SKM-1 (cell line): ENCODE data around the gene HOXD1.
A peak's percentile ranks its signal among the peaks of the same experiment; 100 is the strongest.

ENCODE experiments used
- DNase-seq: peaks from one replicate; lab custom pipeline; 2025; ENCODE audit not compliant: unreplicated experiment; lab: John Stamatoyannopoulos, UW

The HOXD1 gene

GRCh38 chr2:176187899-176188773 is at the start of gene HOXD1:
Gene HOXD1, plus strand, starts transcription at chr2:176188668. Its CDS starts 134 bp downstream, at chr2:176188802.
- DNase-seq: no peak

GRCh38 chr2:176138923-176139660 is 49.4 kb upstream of the HOXD1 start:
- DNase-seq: no peak

GRCh38 chr2:176139661-176140512 is 48.6 kb upstream of the HOXD1 start:
- no peak for DNase-seq

- peak; percentile 26 for DNase-seq
These were observed 47.8 kb upstream of the HOXD1 start for GRCh38 chr2:176140513-176141317.

- no peak for DNase-seq
These were observed 46.2 kb upstream of the HOXD1 start for GRCh38 chr2:176142281-176142680.

DNA sequence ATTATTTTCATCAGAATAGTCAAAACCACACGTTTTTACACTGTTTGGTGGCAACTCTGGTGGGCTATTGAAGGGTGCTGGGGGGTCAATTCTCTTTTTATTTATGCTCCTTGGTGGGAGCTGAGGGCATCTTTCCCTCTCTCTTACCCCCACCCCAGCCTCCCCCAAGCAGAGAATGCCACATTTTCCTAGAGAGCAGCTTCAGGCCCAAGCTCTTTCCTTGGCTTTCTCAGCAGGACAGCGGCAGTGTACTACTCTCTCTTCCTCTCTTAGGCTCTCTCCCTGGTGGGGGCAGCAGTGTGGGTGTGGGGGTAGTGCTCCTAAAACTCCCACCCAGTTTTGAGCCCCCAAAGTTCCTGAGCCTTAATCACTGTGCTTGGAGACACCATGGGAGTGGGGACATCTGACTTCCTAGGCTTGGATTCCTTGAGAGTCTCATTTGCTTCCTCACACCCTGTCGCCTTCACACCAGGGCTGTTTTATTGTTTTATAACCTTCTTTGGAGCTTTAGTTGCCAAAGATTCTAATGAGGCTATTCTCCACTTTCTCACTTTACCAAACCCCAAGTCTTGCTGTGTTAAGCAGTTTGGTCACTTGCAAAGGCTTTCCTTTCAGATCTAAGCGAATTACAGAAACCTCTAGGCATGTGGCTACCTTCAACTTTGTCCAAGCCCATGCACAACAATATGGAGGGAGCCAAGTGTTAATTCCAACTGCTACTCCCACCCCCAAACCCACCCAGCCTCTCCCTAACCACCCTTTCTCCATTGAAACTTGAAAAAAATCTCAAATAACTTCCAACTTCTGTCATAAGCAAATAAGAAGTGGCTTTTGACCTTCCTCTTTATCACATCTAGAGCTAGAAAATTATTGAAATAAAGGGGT is 43.1 kb upstream of the HOXD1 start:
- no peak for DNase-seq

- no peak for DNase-seq
These were observed 42.4 kb upstream of the HOXD1 start for GRCh38 chr2:176146101-176146500.

DNA sequence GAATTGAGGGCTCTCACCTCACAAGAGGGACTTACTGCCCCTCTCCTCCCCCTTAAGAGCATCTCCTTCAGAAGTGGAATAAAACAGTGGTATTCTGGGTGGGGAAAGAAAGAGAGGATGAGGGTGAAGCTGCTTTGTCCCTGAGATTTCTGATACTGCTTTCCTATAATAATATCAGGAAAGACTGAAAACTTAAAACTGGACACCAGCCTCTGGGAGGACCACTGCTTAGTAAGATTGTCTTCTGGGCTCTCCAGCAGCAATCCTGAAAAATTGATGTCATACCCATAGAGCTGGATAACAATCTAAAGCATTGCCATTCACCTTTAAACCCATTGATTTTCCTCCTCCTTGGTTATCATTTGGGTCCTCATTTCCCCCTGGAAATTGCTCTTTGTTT is 41.8 kb upstream of the HOXD1 start:
- DNase-seq: no peak

DNA sequence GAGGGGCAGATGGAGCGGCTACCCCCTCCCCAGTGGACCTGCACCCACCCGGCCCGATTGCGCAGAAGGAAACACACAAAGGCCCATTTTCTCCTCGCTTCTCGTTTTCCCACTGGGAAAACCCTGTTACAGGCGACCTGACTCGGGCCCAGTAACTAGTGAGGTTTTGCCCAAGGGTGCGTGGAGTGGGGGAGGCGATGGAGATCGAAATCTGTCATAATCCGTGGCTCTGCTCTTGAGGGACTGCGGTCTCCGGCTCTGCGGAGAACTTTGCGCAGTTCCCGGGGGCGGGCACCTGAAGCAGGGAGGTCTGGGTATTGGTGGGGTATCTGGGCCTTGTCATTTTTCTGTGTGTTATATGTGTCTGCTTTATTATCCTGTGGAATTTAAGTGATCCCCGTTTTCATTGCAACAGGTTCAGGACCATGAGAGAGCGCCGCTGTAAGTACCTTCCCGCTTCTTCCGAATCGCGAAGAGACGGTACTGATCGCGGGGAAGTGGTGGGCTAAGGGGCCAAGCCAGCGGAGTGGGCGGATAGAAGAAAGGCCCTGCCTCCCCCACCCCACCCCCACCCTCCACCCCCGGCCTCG is 41.2 kb upstream of the HOXD1 start:
- no peak for DNase-seq

- no peak for DNase-seq
These were observed 40.5 kb upstream of the HOXD1 start for GRCh38 chr2:176147800-176148496.

- no peak for DNase-seq
These were observed 39.6 kb upstream of the HOXD1 start for GRCh38 chr2:176148751-176149421.

- no peak for DNase-seq
These were observed 39.0 kb upstream of the HOXD1 start for GRCh38 chr2:176149481-176149938.

DNA sequence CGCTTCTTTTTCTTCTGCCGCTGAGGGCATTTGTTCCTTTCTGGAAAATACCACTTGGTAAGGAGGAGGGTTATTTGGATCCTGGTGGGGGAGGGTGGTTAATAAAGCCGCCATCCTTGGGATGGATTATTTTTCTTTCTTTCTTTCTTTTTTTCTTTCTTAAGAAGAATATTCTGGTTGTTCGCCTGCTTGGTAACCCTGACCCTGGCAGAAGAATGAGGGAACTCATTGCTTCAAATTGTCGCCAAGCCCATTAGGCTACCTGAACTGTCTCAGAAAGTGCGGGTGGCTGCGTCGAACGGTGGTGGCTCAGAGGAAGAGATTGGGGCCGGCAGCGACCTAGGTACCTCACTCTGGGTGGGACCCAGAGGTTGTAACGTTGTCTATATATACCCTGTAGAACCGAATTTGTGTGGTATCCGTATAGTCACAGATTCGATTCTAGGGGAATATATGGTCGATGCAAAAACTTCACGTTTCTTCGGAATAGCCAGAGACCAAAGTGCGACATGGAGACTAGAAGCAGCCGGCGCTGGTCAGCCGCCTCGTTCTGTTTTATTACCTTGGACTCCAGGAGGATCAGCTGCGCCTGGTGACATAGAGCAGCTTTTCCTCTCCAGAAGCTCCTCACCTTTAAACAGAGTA is 38.4 kb upstream of the HOXD1 start:
- DNase-seq: no peak

- no peak for DNase-seq
These were observed 37.7 kb upstream of the HOXD1 start for GRCh38 chr2:176150584-176151441.

DNA sequence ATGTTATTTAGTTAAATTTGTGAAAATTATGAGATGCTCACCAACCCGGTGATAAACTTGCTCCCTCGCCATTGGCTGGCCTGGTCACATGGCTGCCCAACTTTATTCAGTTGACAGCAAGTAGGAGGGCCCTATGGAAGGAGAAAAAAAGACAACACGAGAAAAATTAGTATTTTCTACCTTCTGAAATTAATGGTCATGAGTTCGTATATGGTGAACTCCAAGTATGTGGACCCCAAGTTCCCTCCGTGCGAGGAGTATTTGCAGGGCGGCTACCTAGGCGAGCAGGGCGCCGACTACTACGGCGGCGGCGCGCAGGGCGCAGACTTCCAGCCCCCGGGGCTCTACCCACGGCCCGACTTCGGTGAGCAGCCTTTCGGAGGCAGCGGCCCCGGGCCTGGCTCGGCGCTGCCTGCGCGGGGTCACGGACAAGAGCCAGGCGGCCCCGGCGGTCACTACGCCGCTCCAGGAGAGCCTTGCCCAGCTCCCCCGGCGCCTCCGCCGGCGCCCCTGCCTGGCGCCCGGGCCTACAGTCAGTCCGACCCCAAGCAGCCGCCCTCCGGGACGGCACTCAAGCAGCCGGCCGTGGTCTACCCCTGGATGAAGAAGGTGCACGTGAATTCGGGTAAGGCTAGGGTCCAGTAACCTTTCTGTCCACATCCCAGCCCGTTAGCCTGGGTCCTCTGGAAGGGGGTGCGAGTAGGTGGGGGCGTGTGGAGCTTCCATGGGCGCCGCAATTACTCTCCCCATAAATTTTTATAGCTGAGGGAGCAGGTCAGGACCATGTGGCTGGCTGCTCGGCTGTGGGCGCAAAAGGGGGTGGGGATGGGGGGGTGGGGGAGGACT is 36.8 kb upstream of the HOXD1 start, which contains the start of gene HOXD4:
Gene HOXD4 (plus strand): TSS at position 109 of the 846 bp plus-strand sequence. CDS start 84 bp downstream, at position 193.
- DNase-seq: no peak
